ENCODE measurements around the gene FRAS1. TPM values are rescaled to one million over a fixed set of nuclear protein-coding genes. Genes with fewer than 3 reads are reported as not detected.

FRAS1 gene
- polyA plus RNA-seq, 1 donor from 2014 or later = 2.8 TPM

DNA sequence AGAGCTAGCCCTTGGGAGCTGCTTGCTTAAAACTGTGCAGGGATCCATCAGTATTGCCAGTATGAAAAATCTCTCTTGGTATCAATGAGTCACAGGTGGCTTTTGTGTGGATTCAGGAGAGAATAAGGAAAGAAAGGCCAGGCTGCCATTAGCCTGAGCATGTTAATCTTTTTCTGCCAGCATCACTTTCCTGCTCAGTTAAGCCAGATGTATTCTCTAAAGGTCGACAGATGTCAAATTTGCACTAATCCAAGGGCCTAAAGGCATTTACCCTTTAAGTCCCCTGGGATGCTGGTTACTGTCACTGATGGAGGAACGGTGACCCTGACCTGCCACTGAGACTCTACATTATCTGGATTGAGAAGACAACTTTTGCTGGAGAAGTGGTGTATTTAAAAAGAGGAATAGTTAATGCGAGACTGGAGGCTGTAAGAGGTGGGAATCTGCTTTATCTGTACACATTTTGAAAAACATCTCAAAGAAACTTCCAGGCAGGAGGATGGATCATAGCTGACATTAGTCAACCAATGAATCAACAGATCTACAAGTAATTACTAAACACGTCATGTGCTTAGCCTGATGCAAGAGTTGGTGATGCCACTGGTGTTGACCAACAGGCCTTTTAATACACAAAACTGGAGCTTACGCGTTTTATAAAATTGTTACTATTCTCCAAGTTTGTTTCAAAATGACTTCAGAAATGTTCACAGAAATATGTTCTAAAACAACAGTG, 253.1 kb downstream of the FRAS1 start:
- Histone ChIP-seq H3K36me3 (ENCODE audit: insufficient read depth, low read length) (no peaks in the 10 kb centered on the region), H3K9me3 (ENCODE audit: low read length) (no peaks in the 10 kb centered on the region), H3K4me2 (ENCODE audit: low read length) (no peak overlapping the region), H3K27ac (ENCODE audit: low read length) (no peak overlapping the region), H3K79me2 (replicated peaks; ENCODE audit: insufficient read depth, low read length) (no peaks in the 10 kb centered on the region), H3F3A (ENCODE audit: insufficient read depth, low read length, poor library complexity, severe bottlenecking) (no peaks in the 10 kb centered on the region), H3K27me3 (ENCODE audit: insufficient read depth, low read depth, low read length) (no peaks in the 10 kb centered on the region), H3K9ac (ENCODE audit: low read length) (no peak overlapping the region), H4K20me1 (ENCODE audit: insufficient read depth) (no peaks in the 10 kb centered on the region), H3K9me2 (ENCODE audit: insufficient read depth, low read length) (no peaks in the 10 kb centered on the region), H3K4me3 (ENCODE audit: low read length) (no peak overlapping the region), H2AFZ (ENCODE audit: low read depth, low read length) (no peak overlapping the region)
- TF ChIP-seq EZH2 (IDR thresholded peaks at IDR 0.05; ENCODE audit: borderline replicate concordance, insufficient read depth, low read length, poor library complexity, severe bottlenecking) (no peak), TAF1 (IDR thresholded peaks at IDR 0.05; ENCODE audit: low read depth) (no peak), SMC3 (conservative IDR thresholded peaks at IDR 0.05; ENCODE audit: poor library complexity) (no peak), POLR2AphosphoS5 (IDR thresholded peaks at IDR 0.05) (no peak), RAD21 (conservative IDR thresholded peaks at IDR 0.05) (no peak), MXI1 (conservative IDR thresholded peaks at IDR 0.05; ENCODE audit: poor library complexity, severe bottlenecking) (no peak), EP300 (conservative IDR thresholded peaks at IDR 0.05; ENCODE audit: poor library complexity, severe bottlenecking) (no peak)
- TF ChIP-seq, protein P1, sequence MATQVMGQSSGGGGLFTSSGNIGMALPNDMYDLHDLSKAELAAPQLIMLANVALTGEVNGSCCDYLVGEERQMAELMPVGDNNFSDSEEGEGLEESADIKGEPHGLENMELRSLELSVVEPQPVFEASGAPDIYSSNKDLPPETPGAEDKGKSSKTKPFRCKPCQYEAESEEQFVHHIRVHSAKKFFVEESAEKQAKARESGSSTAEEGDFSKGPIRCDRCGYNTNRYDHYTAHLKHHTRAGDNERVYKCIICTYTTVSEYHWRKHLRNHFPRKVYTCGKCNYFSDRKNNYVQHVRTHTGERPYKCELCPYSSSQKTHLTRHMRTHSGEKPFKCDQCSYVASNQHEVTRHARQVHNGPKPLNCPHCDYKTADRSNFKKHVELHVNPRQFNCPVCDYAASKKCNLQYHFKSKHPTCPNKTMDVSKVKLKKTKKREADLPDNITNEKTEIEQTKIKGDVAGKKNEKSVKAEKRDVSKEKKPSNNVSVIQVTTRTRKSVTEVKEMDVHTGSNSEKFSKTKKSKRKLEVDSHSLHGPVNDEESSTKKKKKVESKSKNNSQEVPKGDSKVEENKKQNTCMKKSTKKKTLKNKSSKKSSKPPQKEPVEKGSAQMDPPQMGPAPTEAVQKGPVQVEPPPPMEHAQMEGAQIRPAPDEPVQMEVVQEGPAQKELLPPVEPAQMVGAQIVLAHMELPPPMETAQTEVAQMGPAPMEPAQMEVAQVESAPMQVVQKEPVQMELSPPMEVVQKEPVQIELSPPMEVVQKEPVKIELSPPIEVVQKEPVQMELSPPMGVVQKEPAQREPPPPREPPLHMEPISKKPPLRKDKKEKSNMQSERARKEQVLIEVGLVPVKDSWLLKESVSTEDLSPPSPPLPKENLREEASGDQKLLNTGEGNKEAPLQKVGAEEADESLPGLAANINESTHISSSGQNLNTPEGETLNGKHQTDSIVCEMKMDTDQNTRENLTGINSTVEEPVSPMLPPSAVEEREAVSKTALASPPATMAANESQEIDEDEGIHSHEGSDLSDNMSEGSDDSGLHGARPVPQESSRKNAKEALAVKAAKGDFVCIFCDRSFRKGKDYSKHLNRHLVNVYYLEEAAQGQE (IDR thresholded peaks at IDR 0.05; ENCODE audit: borderline replicate concordance) = no peak
- TF ChIP-seq, protein P2, sequence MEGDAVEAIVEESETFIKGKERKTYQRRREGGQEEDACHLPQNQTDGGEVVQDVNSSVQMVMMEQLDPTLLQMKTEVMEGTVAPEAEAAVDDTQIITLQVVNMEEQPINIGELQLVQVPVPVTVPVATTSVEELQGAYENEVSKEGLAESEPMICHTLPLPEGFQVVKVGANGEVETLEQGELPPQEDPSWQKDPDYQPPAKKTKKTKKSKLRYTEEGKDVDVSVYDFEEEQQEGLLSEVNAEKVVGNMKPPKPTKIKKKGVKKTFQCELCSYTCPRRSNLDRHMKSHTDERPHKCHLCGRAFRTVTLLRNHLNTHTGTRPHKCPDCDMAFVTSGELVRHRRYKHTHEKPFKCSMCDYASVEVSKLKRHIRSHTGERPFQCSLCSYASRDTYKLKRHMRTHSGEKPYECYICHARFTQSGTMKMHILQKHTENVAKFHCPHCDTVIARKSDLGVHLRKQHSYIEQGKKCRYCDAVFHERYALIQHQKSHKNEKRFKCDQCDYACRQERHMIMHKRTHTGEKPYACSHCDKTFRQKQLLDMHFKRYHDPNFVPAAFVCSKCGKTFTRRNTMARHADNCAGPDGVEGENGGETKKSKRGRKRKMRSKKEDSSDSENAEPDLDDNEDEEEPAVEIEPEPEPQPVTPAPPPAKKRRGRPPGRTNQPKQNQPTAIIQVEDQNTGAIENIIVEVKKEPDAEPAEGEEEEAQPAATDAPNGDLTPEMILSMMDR (IDR thresholded peaks at IDR 0.05; ENCODE audit: poor library complexity, severe bottlenecking) = no peak

DNA sequence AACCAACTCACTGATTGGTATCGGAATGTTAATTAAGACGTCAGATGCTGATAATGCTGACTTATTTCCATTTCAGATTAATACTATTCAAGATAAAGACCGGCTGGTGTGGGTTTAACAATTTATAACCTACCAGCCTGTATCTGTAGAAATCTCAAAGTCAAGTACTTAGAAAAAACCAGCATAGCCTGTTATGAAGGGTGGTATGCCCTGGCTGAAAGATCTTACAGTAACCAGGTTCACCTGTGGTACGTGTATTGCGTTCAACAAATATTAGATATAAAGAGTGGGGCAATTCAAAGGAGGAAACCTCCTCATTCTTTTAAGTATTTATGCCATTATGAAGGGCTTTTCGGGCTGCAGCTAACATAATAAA, 253.6 kb downstream of the FRAS1 start:
- TF ChIP-seq TAF1 (IDR thresholded peaks at IDR 0.05; ENCODE audit: low read depth) (no peak), EZH2 (IDR thresholded peaks at IDR 0.05; ENCODE audit: borderline replicate concordance, insufficient read depth, low read length, poor library complexity, severe bottlenecking) (no peak), SMC3 (conservative IDR thresholded peaks at IDR 0.05; ENCODE audit: poor library complexity) (no peak), RAD21 (conservative IDR thresholded peaks at IDR 0.05) (no peak), EP300 (conservative IDR thresholded peaks at IDR 0.05; ENCODE audit: poor library complexity, severe bottlenecking) (no peak), MXI1 (conservative IDR thresholded peaks at IDR 0.05; ENCODE audit: poor library complexity, severe bottlenecking) (no peak), POLR2AphosphoS5 (IDR thresholded peaks at IDR 0.05) (no peak)
- TF ChIP-seq, protein P1 (IDR thresholded peaks at IDR 0.05; ENCODE audit: borderline replicate concordance) = no peak
- TF ChIP-seq, protein P2 (IDR thresholded peaks at IDR 0.05; ENCODE audit: poor library complexity, severe bottlenecking) = no peak
- no peak overlapping the region for H2AFZ ChIP-seq (ENCODE audit: low read depth, low read length)
- no peaks in the 10 kb centered on the region for H3K27me3 ChIP-seq (ENCODE audit: insufficient read depth, low read depth, low read length)
- H3K4me3 ChIP-seq (ENCODE audit: low read length) = no peak overlapping the region
- H3K9me3 ChIP-seq (ENCODE audit: low read length) = no peaks in the 10 kb centered on the region
- H4K20me1 ChIP-seq (ENCODE audit: insufficient read depth) = no peaks in the 10 kb centered on the region
- H3K27ac ChIP-seq (ENCODE audit: low read length) = no peak overlapping the region
- H3F3A ChIP-seq (ENCODE audit: insufficient read depth, low read length, poor library complexity, severe bottlenecking) = no peaks in the 10 kb centered on the region
- no peaks in the 10 kb centered on the region for H3K36me3 ChIP-seq (ENCODE audit: insufficient read depth, low read length)
- no peak overlapping the region for H3K9ac ChIP-seq (ENCODE audit: low read length)
- H3K79me2 ChIP-seq (replicated peaks; ENCODE audit: insufficient read depth, low read length) = no peaks in the 10 kb centered on the region
- no peaks in the 10 kb centered on the region for H3K9me2 ChIP-seq (ENCODE audit: insufficient read depth, low read length)
- no peak overlapping the region for H3K4me2 ChIP-seq (ENCODE audit: low read length)

Data from neural cell (in vitro differentiated cells).